Effector memory CD8-positive, alpha-beta T cell (primary cell): ENCODE data around the gene TRAPPC2L.
"Not testable (repeated sequence)": the region's sequence is repeated elsewhere in the genome, so short reads cannot be mapped to it uniquely, and the experiment has no call there.

Experiments used
- ATAC-seq: fragments of 150-1000 bp; cut with Tn5 transposase; replicated peaks from 2 replicates; pipeline ENCODE4 v1.10.0; 2021; ENCODE audit warnings: mild to moderate bottlenecking, moderate library complexity
- DNase-seq, 3 experiments: peaks; one replicate each; pipeline ENCODE4 v3.0.0; 2021
- H3K27ac Mint-ChIP-seq, 2 donors: one replicate each; pipeline ENCODE4 v1.8.0; 2022; ENCODE audit warnings: mild to moderate bottlenecking in 2 of 2, mixed read lengths in 2 of 2, moderate library complexity in 2 of 2
- H3K27me3 Mint-ChIP-seq, 2 donors: one replicate each; pipeline ENCODE4 v1.8.0; 2022; ENCODE audit warnings: mixed read lengths in 2 of 2
- H3K36me3 Mint-ChIP-seq: one replicate; pipeline ENCODE4 v1.8.0; 2022; ENCODE audit warnings: mild to moderate bottlenecking, moderate library complexity, mixed read lengths; ENCODE audit not compliant: insufficient read depth
- H3K4me1 Mint-ChIP-seq, 2 donors: one replicate each; pipeline ENCODE4 v1.8.0; 2022; ENCODE audit warnings: low read depth in 2 of 2, mixed read lengths in 2 of 2
- H3K4me3 Mint-ChIP-seq, 2 donors: one replicate each; pipeline ENCODE4 v1.8.0; 2022; ENCODE audit warnings: mild to moderate bottlenecking in 2 of 2, mixed read lengths in 2 of 2, moderate library complexity in 2 of 2
- H3K9me3 Mint-ChIP-seq, 2 donors: one replicate each; pipeline ENCODE4 v1.8.0; 2022; ENCODE audit warnings: mixed read lengths in 2 of 2

Gene TRAPPC2L

GRCh38 chr16:88813269-88814143, 43.4 kb upstream of the TRAPPC2L start:
- peaks cover 3 to 24% of the 10 kb centered on the region in 2 donors for H3K4me1 Mint-ChIP-seq
- no peak for DNase-seq
- no peak overlapping the region for H3K27ac Mint-ChIP-seq
- H3K4me3 Mint-ChIP-seq, result no peak overlapping the region
- H3K36me3 Mint-ChIP-seq, result peaks cover 24% of the 10 kb centered on the region
- no peak for ATAC-seq
- H3K9me3 Mint-ChIP-seq, result no peaks in the 10 kb centered on the region
- no peaks in the 10 kb centered on the region for H3K27me3 Mint-ChIP-seq

GRCh38 chr16:88814144-88814502, 42.8 kb upstream of the TRAPPC2L start:
- no peak for ATAC-seq
- no peak for DNase-seq
- no peaks in the 10 kb centered on the region for H3K27me3 Mint-ChIP-seq
- no peaks in the 10 kb centered on the region for H3K9me3 Mint-ChIP-seq
- H3K27ac Mint-ChIP-seq, result no peak overlapping the region
- H3K36me3 Mint-ChIP-seq, result peaks cover 20% of the 10 kb centered on the region
- peaks cover 3 to 21% of the 10 kb centered on the region in 2 donors for H3K4me1 Mint-ChIP-seq
- no peak overlapping the region for H3K4me3 Mint-ChIP-seq

DNA sequence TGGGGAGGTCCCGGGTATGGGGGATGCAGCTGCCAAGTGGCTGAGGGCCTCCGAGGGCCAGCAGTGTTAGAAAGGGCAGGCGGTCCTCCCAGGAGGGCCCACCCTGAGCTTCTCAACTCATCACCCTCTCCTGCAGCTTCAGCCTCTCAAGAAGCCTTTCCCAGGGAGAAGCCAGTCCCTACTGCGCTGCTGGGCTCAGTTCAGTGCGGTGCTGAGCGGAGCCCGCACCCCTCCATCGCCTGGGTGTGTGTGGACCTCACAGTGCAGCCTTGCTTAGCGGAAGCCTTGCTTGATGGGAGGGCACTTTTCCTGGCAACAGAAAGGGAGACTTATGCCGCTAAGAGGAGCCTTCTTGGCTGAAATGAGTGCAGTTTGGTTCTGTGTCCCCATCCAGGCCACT, 41.7 kb upstream of the TRAPPC2L start:
- Mint-ChIP-seq H3K4me3 (no peak overlapping the region), H3K4me1 (peaks cover 3 to 15% of the 10 kb centered on the region in 2 donors), H3K27ac (no peak overlapping the region), H3K36me3 (peaks cover 16% of the 10 kb centered on the region), H3K27me3 (no peaks in the 10 kb centered on the region), H3K9me3 (no peaks in the 10 kb centered on the region)
- ATAC-seq (no peak), DNase-seq (no peak)

- ATAC-seq (no peak), DNase-seq (peak; percentile 30 to 44 (median 38))
- Mint-ChIP-seq H3K27me3 (no peaks in the 10 kb centered on the region), H3K36me3 (peaks cover 13% of the 10 kb centered on the region), H3K4me1 (peaks cover 3 to 6% of the 10 kb centered on the region in 2 donors), H3K27ac (no peak overlapping the region), H3K4me3 (no peak overlapping the region), H3K9me3 (no peaks in the 10 kb centered on the region)
Observed at GRCh38 chr16:88815901-88816589, 40.9 kb upstream of the TRAPPC2L start.

DNA sequence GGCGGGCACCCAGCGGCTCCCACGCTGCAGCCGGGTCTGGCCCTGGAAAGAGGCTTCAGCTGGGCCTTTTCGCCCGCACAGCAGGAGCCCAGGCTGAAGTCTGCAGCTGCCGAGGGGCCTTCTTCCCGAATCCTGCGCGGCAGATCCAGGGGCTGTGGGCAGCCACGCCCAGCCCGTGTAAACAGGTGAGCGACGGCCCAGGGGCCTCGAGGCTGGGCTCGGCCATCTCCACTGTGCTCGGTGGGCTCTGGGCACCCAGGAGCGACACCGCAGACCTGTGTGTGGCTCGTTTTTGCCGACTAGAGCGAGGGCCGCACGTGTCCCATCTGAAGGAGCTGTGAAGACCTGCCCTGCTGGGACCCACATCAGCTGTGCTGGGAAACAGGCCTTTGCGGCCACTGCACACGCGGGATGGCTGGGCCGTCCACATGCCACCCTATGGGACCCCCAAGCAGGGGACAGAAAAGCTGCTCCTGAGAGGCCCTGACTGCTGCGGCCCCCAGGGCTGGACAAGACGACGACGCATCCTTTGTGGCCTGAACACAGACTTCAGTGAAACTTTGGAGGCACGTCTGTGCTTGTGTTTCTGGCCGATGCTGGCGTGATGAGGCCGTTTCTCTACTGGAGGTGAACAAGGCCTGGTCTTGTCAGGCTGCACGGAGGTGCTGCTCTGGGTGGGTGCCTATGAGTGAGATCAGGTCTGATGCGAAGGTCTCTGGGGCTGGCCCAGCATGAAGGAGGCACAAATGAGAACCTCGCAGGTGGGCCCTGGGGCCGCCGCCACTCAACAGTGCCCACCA, 40.0 kb upstream of the TRAPPC2L start:
- peaks cover 2 to 3% of the 10 kb centered on the region in 2 donors for H3K4me1 Mint-ChIP-seq

DNA sequence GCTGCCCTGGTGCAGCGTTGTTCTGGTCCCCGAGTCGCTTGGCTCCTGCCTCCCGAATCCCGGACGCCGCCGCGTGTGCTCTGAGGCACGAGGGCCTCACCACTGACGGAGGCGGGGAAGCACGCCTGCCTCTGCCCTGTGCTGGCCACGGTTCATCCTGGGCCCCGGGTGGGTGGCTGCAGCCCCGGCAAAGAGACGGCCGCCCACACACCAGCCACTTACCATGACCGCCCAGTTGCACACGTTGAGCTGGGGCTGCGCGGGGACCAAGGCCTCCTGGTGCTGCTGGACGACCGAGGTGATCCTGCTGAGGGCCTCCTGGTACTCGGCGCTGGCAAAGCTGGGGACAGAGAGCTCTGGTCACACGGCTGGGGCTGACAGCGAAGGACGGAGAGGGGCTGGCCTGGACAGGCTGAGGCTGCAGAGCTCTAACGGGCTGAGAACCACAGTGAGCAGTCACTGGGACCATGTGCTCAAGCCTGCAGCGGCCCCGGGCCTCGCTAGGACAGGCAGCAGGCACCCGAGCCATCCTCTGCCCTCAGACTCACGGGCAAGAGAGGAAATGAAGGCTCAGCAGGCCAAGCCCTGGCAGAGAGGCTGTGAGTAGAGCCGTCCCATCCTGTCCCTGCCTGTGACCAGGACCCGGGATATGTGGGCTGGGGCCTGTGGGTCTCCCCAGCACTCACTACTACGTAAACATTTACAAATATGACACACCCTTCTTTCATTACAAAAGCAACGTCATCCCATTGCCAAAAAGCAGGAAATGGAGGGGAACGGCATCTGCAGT, 38.9 kb upstream of the TRAPPC2L start:
- no peak overlapping the region for H3K4me3 Mint-ChIP-seq
- no peaks in the 10 kb centered on the region for H3K27me3 Mint-ChIP-seq
- H3K4me1 Mint-ChIP-seq, result no peaks in the 10 kb centered on the region
- no peak overlapping the region for H3K27ac Mint-ChIP-seq
- H3K36me3 Mint-ChIP-seq, result peaks cover 7% of the 10 kb centered on the region
- ATAC-seq (no peak), DNase-seq (no peak)
- H3K9me3 Mint-ChIP-seq, result no peaks in the 10 kb centered on the region

More for the DNA sequence above, 40.0 kb upstream of the TRAPPC2L start:
- no peak for ATAC-seq
- no peak for DNase-seq
- Mint-ChIP-seq H3K27ac (peak overlapping the region in 1 of 2 donors; percentile 23), H3K4me3 (no peak overlapping the region), H3K27me3 (no peaks in the 10 kb centered on the region), H3K9me3 (no peaks in the 10 kb centered on the region), H3K36me3 (peaks cover 5% of the 10 kb centered on the region)

DNA sequence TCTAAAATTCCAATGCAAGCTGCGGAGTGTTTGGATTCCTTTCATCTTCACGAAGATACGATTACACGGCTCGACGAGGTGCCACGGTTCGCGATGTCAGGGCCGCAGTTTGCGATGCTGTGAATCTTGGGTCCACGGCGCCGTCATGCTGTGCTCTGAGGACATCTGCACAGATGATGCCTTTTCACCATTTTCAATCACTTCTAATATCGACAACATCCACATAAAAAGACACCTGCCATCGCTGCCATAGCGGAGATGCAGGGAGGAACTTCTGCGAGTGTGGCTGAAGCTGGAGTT, 38.4 kb upstream of the TRAPPC2L start:
- H3K4me1 Mint-ChIP-seq, result no peaks in the 10 kb centered on the region
- DNase-seq (no peak), ATAC-seq (no peak)
- no peak overlapping the region for H3K4me3 Mint-ChIP-seq
- peaks cover 7% of the 10 kb centered on the region for H3K36me3 Mint-ChIP-seq
- H3K27ac Mint-ChIP-seq, result no peak overlapping the region
- no peaks in the 10 kb centered on the region for H3K9me3 Mint-ChIP-seq
- no peaks in the 10 kb centered on the region for H3K27me3 Mint-ChIP-seq

DNA sequence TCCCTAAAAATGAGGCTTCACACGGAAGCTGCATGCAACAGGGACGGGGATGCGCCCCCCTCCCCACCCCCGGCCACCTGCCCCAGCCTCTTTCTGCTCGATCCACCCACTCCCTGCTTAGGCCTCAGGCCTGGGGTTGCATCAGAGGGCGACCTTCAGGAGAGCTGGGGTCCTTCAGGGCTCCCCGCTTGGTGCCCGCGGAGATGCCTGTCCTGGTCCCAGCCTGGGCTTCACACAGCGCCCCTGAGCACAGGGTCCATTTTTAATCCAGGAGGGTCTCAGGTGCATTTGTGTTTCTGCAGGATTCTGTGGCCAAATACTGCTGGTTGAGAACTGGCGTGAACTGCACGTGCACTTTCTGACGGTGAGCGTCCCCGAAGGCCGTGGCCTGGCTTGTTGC, 37.8 kb upstream of the TRAPPC2L start:
- Mint-ChIP-seq H3K36me3 (peaks cover 7% of the 10 kb centered on the region), H3K27ac (no peak overlapping the region), H3K27me3 (no peaks in the 10 kb centered on the region), H3K4me1 (no peaks in the 10 kb centered on the region), H3K4me3 (no peak overlapping the region), H3K9me3 (no peaks in the 10 kb centered on the region)
- ATAC-seq, result no peak
- no peak for DNase-seq

- no peak for DNase-seq
- Mint-ChIP-seq H3K4me3 (no peak overlapping the region), H3K4me1 (no peaks in the 10 kb centered on the region), H3K27me3 (no peaks in the 10 kb centered on the region), H3K27ac (no peak overlapping the region), H3K36me3 (peaks cover 7% of the 10 kb centered on the region), H3K9me3 (no peaks in the 10 kb centered on the region)
- no peak for ATAC-seq
Observed at GRCh38 chr16:88820385-88821025, 36.4 kb upstream of the TRAPPC2L start.

DNA sequence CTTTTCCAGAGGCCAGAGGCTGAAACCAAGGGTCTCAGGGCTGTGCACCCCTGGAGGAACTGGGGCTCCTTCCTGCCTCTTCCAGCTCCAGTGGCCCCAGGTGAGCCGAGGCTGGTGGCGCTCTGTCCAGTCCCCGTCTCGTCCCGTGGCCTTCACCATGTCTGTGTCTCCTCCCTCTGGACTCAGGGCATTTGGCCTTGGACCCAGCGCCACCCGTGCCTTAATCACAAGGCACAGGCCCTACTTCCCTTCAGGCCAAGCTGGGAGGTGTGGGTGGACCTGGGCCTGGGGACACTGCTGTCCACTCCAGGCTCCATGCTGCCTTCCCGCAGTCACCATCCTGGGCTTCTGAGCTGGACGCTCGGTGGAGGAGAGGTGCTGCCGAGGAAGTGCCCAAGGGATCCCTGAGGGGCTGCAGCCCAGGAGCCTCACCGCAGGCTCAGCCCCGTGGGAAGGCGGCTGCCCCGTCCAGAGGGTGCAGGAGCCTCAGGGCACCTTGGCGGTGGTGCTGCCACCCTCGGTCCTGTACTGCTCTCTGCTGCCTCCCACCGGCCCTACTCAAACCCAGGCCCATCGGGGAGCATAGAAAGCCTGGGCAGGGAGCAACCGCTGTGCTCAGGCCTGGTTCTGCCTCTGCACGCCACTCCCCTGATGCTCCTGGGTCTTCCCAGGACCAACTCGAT, 35.6 kb upstream of the TRAPPC2L start:
- peaks cover 7% of the 10 kb centered on the region for H3K36me3 Mint-ChIP-seq
- no peaks in the 10 kb centered on the region for H3K9me3 Mint-ChIP-seq
- H3K4me1 Mint-ChIP-seq, result no peaks in the 10 kb centered on the region
- no peaks in the 10 kb centered on the region for H3K27me3 Mint-ChIP-seq
- ATAC-seq, result no peak
- H3K27ac Mint-ChIP-seq, result no peak overlapping the region
- no peak overlapping the region for H3K4me3 Mint-ChIP-seq
- no peak for DNase-seq

GRCh38 chr16:88822281-88823040, 34.5 kb upstream of the TRAPPC2L start:
- no peak overlapping the region for H3K4me3 Mint-ChIP-seq
- no peak overlapping the region for H3K27ac Mint-ChIP-seq
- H3K36me3 Mint-ChIP-seq, result peaks cover 3% of the 10 kb centered on the region
- H3K9me3 Mint-ChIP-seq, result no peaks in the 10 kb centered on the region
- ATAC-seq (no peak), DNase-seq (no peak)
- no peaks in the 10 kb centered on the region for H3K4me1 Mint-ChIP-seq
- no peaks in the 10 kb centered on the region for H3K27me3 Mint-ChIP-seq

DNA sequence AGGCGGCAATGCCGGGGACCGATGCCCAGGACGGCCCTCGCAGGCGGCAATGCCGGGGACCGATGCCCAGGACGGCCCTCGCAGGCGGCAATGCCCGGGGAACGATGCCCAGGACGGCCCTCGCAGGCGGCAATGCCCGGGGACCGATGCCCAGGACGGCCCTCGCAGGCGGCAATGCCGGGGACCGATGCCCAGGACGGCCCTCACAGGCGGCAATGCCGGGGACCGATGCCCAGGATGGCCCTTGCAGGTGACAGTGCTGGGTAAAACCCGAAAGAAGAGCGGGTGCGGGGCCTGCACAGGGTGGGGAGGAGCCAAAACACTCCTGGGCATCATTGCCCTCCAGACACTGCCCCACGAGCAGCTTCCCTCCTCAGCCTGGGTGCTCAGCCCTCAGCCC, 33.3 kb upstream of the TRAPPC2L start:
- not testable (repeated sequence) for H3K9me3 Mint-ChIP-seq, H3K27me3 Mint-ChIP-seq, H3K36me3 Mint-ChIP-seq, H3K4me1 Mint-ChIP-seq, DNase-seq, H3K27ac Mint-ChIP-seq, H3K4me3 Mint-ChIP-seq, ATAC-seq
